SH-SY5Y (cell line): ENCODE results near the gene RIPOR1.

Experiments
- GATA2 ChIP-seq: IDR thresholded peaks from 2 replicates; pipeline ENCODE4 v1.6.1; 2011; ENCODE audit warnings: mild to moderate bottlenecking, low read depth, low read length
- GATA3 ChIP-seq: IDR thresholded peaks from 2 replicates; pipeline ENCODE4 v1.6.1; 2011; ENCODE audit warnings: low read depth, mild to moderate bottlenecking, low read length, moderate library complexity

Gene RIPOR1

GRCh38 chr16:67528222-67528869 is at the start of gene RIPOR1:
RIPOR1 (plus strand) TSS chr16:67528829; CDS start chr16:67538447, 9,618 bp downstream.
- TF ChIP-seq GATA3: no peak
- TF ChIP-seq GATA2: no peak

GRCh38 chr16:67480833-67481560 is 47.6 kb upstream of the RIPOR1 start, which contains the start of gene ATP6V0D1:
ATP6V0D1 (minus strand) TSS chr16:67481157; CDS start chr16:67481086, 71 bp downstream.
- no peak for TF ChIP-seq GATA2
- no peak for TF ChIP-seq GATA3

DNA sequence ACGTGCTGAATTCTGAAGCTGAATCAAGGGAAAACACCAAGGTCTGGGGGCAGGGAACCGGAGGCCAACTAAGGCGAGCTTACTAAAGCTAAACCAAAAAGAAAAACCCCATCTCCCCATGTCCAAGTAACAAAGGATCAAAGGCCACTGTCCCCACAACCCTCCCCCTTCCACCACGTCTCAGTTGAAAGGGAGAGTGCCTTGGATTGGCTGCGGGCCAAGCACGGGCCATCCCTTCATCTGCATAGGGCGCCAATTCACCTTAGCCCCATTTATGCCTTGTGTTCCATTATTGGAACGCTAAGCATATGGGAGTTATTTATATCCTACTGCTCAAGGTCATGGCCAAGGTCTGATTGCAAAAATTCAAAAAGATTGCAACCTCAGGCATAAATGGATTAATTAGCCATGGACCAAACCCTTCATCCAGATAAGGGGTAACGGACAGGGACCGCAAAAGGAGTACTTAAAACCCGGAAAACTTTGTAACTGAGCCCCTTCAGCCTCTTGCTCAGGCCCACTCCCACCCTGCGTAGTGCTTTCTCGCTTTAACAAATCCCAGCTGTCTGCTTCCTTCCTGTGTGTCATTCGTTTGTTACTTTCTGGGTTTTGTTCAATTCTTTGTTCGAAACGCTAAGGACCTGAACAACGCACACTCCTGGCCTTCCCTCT is 46.9 kb upstream of the RIPOR1 start:
- no peak for TF ChIP-seq GATA2
- TF ChIP-seq GATA3: no peak

DNA sequence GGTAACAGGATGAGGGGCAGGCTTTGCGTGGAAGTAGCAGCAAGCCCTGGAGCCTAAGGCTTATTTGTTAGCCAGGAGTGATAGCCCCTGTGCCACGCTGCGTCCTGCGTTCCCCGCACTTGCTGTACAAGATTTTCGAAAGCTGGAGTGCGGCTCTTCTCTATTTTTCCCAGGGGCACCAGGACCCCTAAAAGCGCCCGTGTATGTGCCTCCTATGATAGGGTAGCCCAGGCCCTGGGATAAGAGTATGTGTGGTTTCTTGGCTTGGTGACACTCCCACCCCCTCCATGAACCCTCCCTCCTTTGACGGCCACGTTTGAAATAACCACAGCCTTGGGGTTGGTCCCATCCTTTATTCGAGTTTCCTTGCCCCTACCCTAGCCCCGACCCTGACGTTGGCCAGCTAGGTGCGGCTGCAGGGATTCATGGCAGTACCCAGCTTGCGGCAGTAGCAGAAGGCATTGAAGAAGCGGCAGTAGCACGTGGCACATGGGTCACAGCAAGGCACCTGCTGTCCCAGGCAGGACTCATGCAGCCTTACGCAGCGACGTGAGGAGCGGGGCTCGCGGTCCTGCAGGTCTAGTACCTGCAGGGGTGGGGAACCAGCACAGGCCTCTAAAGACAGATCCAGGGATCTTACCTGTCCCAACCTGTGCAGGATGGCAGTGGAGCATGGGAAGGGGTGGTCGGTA is 46.2 kb upstream of the RIPOR1 start:
- TF ChIP-seq GATA2 (no peak), GATA3 (no peak)

- TF ChIP-seq GATA3: no peak
- no peak for TF ChIP-seq GATA2
Observed at GRCh38 chr16:67483150-67483549, 45.5 kb upstream of the RIPOR1 start, which contains the start of gene AGRP. AGRP (minus strand) TSS chr16:67483547; CDS start chr16:67483398, 149 bp downstream.

DNA sequence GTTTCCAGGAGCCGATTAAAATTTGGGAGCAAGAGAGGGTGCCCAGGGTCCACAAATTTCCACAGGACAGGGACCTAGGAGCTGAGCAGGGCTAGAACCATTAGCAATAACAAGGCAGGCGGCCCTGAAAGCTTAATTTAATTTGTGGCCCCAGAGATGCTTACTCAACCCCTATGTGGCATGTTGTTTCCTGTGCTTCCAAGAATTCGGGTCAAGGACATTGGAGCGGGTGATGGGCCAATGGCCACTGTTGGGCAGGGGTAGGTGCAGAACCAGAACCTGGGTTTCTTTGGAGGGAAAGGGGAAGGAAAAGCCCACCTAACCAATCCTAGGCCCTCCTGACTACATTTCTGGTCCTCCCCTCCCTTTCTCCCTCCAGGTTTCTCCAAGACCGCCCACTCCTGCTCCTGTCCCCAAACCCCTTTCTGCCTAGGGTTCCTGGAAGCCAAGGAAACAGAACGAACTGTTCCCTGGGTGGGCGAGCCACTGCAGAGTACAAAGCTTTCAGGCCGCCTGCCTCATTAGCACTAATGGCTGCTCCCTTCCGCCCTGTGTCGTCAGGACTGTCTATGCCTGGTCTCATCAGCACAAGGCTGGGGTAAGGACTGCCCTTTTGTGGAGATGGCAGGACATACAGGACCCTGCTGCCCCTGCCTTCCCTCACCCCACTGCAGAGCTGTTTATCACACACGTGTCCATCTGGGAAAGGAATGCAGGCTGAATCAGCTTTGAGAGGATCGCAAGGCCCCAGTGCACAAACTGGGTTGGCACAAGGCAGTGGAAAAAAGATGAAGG is 44.7 kb upstream of the RIPOR1 start:
- no peak for TF ChIP-seq GATA3
- TF ChIP-seq GATA2: no peak

DNA sequence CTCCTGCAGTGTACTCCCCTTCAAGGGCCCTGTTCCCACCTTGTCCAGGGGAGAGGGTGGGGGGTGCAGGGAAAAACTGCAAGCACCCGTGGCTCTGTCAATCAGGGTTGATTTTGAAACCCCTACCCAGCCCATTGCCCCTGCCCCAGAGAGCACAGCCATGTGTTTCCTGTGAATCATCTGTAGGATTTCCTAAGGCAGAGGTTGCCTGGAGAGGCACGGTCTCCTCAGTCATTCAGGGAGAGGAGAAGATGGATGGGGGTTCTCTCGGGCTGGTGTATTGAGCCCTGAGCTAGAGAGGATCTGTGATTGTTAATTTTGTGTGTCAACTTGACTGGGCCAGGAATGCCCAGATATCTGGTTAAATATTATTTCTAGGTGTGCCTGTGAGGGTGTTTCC is 41.8 kb upstream of the RIPOR1 start:
- TF ChIP-seq GATA3 (no peak), GATA2 (no peak)

GRCh38 chr16:67489401-67490083 is 39.1 kb upstream of the RIPOR1 start:
- TF ChIP-seq GATA3: no peak
- TF ChIP-seq GATA2: no peak

DNA sequence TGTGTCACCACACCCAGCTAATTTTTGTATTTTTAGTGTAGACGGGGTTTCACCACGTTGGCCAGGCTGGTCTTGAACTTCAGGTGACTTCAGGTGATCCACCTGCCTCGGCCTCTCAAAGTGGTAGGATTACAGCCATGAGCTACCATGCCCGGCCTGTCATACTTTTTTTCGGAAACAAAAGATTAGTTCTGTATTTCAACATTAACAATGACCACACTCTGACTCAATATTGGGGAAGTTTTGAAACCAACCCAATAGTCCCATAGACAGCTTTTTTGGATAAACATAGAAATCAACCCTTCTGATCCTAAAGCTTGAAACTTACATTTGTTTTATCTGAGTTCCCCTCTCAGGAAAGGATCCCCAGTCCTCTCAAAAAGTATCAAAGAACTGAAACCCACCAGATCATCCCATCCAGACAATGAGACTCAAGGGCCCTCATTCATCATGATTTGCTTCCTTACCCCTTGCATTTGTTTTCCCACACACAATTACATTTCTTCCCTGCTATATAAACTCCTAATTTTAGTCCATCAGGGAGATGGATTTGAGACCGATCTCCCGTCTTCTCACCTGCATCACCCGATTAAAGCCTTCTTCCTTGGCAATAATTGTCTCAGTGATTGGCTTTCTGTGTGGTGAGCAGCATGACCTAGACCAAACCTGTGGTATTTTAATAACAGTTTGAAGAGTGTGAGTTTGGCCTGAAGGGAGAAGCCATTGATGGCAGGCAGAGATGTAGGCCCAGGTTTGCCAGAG is 38.1 kb upstream of the RIPOR1 start:
- TF ChIP-seq GATA2: no peak
- no peak for TF ChIP-seq GATA3

- TF ChIP-seq GATA3: no peak
- TF ChIP-seq GATA2: no peak
Observed at GRCh38 chr16:67499106-67499505, 29.5 kb upstream of the RIPOR1 start.

DNA sequence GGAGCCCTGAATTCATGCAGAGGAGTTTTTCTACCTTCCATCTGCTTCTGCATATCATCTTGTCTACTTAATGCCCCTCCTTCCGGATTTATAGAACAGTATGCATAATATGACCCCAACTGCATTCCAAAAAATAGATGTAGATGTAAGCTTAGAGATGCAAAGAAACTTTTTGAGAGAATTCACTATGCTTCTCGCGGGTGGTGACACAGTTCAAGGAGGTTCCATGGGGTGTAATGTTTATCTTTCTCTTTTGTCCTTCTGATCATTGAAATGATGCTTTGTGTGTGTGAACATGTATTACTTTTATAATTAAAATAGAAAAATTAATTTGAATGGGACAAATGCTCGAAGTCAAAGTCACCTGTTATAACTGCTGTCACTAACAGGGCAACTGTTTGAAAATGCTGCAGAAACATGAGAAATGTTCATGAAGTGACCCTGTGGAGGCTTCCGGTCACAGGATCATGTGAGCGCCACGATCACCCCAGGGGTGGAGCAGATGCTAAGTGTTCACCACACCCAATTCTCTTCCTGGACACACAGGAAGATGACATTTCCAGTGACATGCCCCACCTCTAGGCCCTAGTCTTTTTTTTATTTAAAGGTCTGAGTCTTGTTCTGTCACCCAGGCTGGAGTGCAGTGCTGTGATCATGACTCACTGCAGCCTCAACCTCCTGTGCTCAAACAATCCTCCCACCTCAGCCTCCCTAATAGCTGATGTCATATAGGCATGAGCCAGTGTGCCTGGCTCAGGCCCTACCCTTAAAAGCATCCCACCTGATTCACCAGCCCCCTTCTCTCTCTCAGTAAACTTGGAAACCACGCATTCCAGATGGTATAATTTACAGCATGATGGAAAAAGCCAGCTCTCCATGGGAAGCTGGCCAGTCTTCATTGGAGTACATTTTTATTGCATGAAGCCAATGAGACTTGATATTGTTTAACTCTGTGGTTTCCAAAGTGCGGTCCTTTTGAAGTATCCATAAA is 24.3 kb upstream of the RIPOR1 start:
- TF ChIP-seq GATA2: no peak
- no peak for TF ChIP-seq GATA3

DNA sequence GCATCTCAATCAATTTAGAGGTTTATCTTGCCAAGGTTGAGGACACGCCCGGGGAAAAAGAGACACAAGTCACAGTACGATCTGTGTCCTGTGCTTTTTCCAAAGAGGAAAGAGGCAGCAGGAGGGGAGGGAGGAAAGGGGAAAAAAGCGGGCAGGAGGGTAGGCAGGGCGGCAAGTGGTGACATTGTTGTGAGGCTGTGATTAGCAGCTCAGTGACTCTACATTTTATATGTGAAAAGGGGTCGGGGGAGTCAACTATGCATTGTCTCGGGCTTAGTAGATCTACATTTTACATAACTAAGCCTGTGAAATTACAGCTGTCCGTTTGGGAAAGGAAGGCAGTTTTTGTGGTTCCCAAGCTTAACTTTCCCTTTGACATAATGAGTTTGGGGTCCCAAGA is 22.2 kb upstream of the RIPOR1 start:
- TF ChIP-seq GATA2 (no peak), GATA3 (no peak)
